Muscle layer of duodenum (tissue), 2 donors: ENCODE data around the gene TRERF1.
A peak's percentile ranks its signal among the peaks of the same experiment; 100 is the strongest.
"Not testable (repeated sequence)": the region's sequence is repeated elsewhere in the genome, so short reads cannot be mapped to it uniquely, and the experiment has no call there.

Experiments
- H3K27ac ChIP-seq: one replicate; pipeline ENCODE4 v1.7.0; 2013; ENCODE audit warnings: mild to moderate bottlenecking, low read length
- H3K27me3 ChIP-seq: one replicate; pipeline ENCODE4 v1.7.0; 2013; ENCODE audit warnings: low read depth, mild to moderate bottlenecking, control low read depth, low read length
- H3K36me3 ChIP-seq, 2 donors: one replicate each; pipeline ENCODE4 v1.7.0; 2013; ENCODE audit warnings: low read length in 2 of 2, control low read depth in 1 of 2, mild to moderate bottlenecking in 1 of 2; ENCODE audit not compliant: insufficient read depth in 2 of 2, control insufficient read depth in 1 of 2
- H3K4me1 ChIP-seq, 2 donors: one replicate each; pipeline ENCODE4 v1.7.0; 2013; ENCODE audit warnings: low read length in 2 of 2, mild to moderate bottlenecking in 2 of 2, control low read depth in 1 of 2, moderate library complexity in 1 of 2; ENCODE audit not compliant: insufficient read depth in 2 of 2, control insufficient read depth in 1 of 2
- H3K4me3 ChIP-seq, 2 donors: one replicate each; pipeline ENCODE4 v1.7.0; 2013; ENCODE audit warnings: low read length in 2 of 2, low read depth in 1 of 2, mild to moderate bottlenecking in 1 of 2
- H3K9me3 ChIP-seq, 2 donors: one replicate each; pipeline ENCODE4 v1.7.0; 2013; ENCODE audit warnings: low read length in 2 of 2, control low read depth in 1 of 2, mild to moderate bottlenecking in 1 of 2; ENCODE audit not compliant: control insufficient read depth in 1 of 2
- donor health status: healthy.

TRERF1 gene

GRCh38 chr6:42451333-42452170 is at the start of gene TRERF1:
TRERF1 (minus strand) TSS chr6:42451926; CDS start chr6:42269590, 182,336 bp downstream.
- H3K36me3 ChIP-seq = no peaks in the 10 kb centered on the region
- no peaks in the 10 kb centered on the region for H3K27me3 ChIP-seq
- peak within 1 kb of the TSS; percentile 85 for H3K27ac ChIP-seq
- H3K4me1 ChIP-seq = peaks cover 8 to 21% of the 10 kb centered on the region in 2 donors
- peak within 1 kb of the TSS; percentile 89 to 97 for H3K4me3 ChIP-seq
- no peaks in the 10 kb centered on the region for H3K9me3 ChIP-seq

- H3K4me1 ChIP-seq = no peaks in the 10 kb centered on the region
- H3K27me3 ChIP-seq = no peaks in the 10 kb centered on the region
- no peaks in the 10 kb centered on the region for H3K9me3 ChIP-seq
- no peak overlapping the region for H3K27ac ChIP-seq
- H3K4me3 ChIP-seq = no peak overlapping the region
- H3K36me3 ChIP-seq = no peaks in the 10 kb centered on the region
These were observed 46.9 kb upstream of the TRERF1 start for GRCh38 chr6:42498473-42499128.

GRCh38 chr6:42493914-42494539 is 42.3 kb upstream of the TRERF1 start:
- H3K4me3 ChIP-seq = no peak overlapping the region

GRCh38 chr6:42488129-42488528 is 36.4 kb upstream of the TRERF1 start:
- H3K36me3 ChIP-seq = no peaks in the 10 kb centered on the region

More at GRCh38 chr6:42493914-42494539, 42.3 kb upstream of the TRERF1 start:
- Histone ChIP-seq H3K27ac (no peak overlapping the region), H3K4me1 (no peaks in the 10 kb centered on the region), H3K36me3 (no peaks in the 10 kb centered on the region), H3K9me3 (no peaks in the 10 kb centered on the region), H3K27me3 (no peaks in the 10 kb centered on the region)

GRCh38 chr6:42484261-42484660 is 32.5 kb upstream of the TRERF1 start:
- no peak overlapping the region for H3K4me3 ChIP-seq
- no peak overlapping the region for H3K27ac ChIP-seq
- no peaks in the 10 kb centered on the region for H3K9me3 ChIP-seq
- no peaks in the 10 kb centered on the region for H3K36me3 ChIP-seq
- H3K4me1 ChIP-seq = peaks cover 0 to 16% of the 10 kb centered on the region in 2 donors
- no peaks in the 10 kb centered on the region for H3K27me3 ChIP-seq

More at GRCh38 chr6:42488129-42488528, 36.4 kb upstream of the TRERF1 start:
- Histone ChIP-seq H3K27me3 (no peaks in the 10 kb centered on the region), H3K27ac (no peak overlapping the region), H3K4me3 (no peak overlapping the region), H3K9me3 (no peaks in the 10 kb centered on the region), H3K4me1 (no peaks in the 10 kb centered on the region)

- Histone ChIP-seq H3K9me3 (no peaks in the 10 kb centered on the region), H3K27ac (no peak overlapping the region), H3K27me3 (no peaks in the 10 kb centered on the region), H3K4me1 (peaks cover 0 to 16% of the 10 kb centered on the region in 2 donors), H3K4me3 (no peak overlapping the region), H3K36me3 (no peaks in the 10 kb centered on the region)
These were observed 30.4 kb upstream of the TRERF1 start for GRCh38 chr6:42482174-42482573.

GRCh38 chr6:42471714-42472113 is 20.0 kb upstream of the TRERF1 start:
- Histone ChIP-seq H3K4me3 (no peak overlapping the region), H3K36me3 (no peaks in the 10 kb centered on the region), H3K27ac (no peak overlapping the region), H3K9me3 (peaks cover 5% of the 10 kb centered on the region in 2 donors), H3K27me3 (no peaks in the 10 kb centered on the region), H3K4me1 (no peaks in the 10 kb centered on the region)

GRCh38 chr6:42471142-42471541 is 19.4 kb upstream of the TRERF1 start:
- no peak overlapping the region for H3K4me3 ChIP-seq
- no peak overlapping the region for H3K27ac ChIP-seq
- H3K27me3 ChIP-seq = no peaks in the 10 kb centered on the region
- H3K36me3 ChIP-seq = no peaks in the 10 kb centered on the region
- H3K4me1 ChIP-seq = no peaks in the 10 kb centered on the region
- H3K9me3 ChIP-seq = peaks cover 5% of the 10 kb centered on the region in 2 donors

- H3K4me3 ChIP-seq = no peak overlapping the region
- peaks cover 5% of the 10 kb centered on the region in 2 donors for H3K9me3 ChIP-seq
- H3K36me3 ChIP-seq = no peaks in the 10 kb centered on the region
- no peaks in the 10 kb centered on the region for H3K27me3 ChIP-seq
- no peaks in the 10 kb centered on the region for H3K4me1 ChIP-seq
- no peak overlapping the region for H3K27ac ChIP-seq
These were observed 16.5 kb upstream of the TRERF1 start for GRCh38 chr6:42468273-42468672.

- H3K36me3 ChIP-seq = no peaks in the 10 kb centered on the region
- H3K4me3 ChIP-seq = no peak overlapping the region
- no peaks in the 10 kb centered on the region for H3K27me3 ChIP-seq
- H3K27ac ChIP-seq = no peak overlapping the region
- H3K4me1 ChIP-seq = no peaks in the 10 kb centered on the region
- H3K9me3 ChIP-seq = peaks cover 5% of the 10 kb centered on the region in 2 donors
These were observed 15.9 kb upstream of the TRERF1 start for GRCh38 chr6:42467651-42468050.

GRCh38 chr6:42466470-42466869 is 14.7 kb upstream of the TRERF1 start:
- not testable (repeated sequence) for H3K27ac ChIP-seq, H3K27me3 ChIP-seq, H3K4me3 ChIP-seq

More at GRCh38 chr6:42466470-42466869, 14.7 kb upstream of the TRERF1 start:
- not testable (repeated sequence) for H3K4me1 ChIP-seq, H3K36me3 ChIP-seq, H3K9me3 ChIP-seq
